H1 (cell line): ENCODE measurements around the gene DUSP10. TPM values are rescaled to one million over a fixed set of nuclear protein-coding genes. Genes with fewer than 3 reads are reported as not detected.

ENCODE experiments used
- CTCF ChIA-PET: fragments of 300-600 bp; sonication (Branson Sonifier 250); formaldehyde crosslinking; loops from one replicate; lab custom pipeline; 2021; ENCODE audit not compliant: partially characterized antibody; lab: Charles Lee
- POLR2A ChIA-PET: fragments of 300-600 bp; sonication (Branson Sonifier 250); formaldehyde crosslinking; loops from one replicate; lab custom pipeline; 2021; ENCODE audit warnings: inconsistent platforms; ENCODE audit not compliant: partially characterized antibody; lab: Charles Lee
- DNase-seq, 2 experiments: peaks; one replicate each; pipeline versions ENCODE4 v3.0.0 to v3.0.0-alpha.2; 2010 to 2022; ENCODE audit warnings: low spot score in 2 of 2, low read depth in 1 of 2, mixed read lengths in 1 of 2
- FAIRE-seq: peaks from 2 replicates; lab custom pipeline; 2011; peaks lifted over from hg19 to GRCh38; lab: Jason Lieb, UNC
- H2AFZ ChIP-seq: 2 replicates; pipeline ENCODE4 v1.8.1; 2012; ENCODE audit warnings: low read length, inconsistent platforms
- H2AK5ac ChIP-seq: 2 replicates; pipeline ENCODE4 v1.6.1; 2013; ENCODE audit warnings: low read depth, low read length
- H2BK120ac ChIP-seq: replicated peaks from 2 replicates; pipeline ENCODE3; 2013; ENCODE audit warnings: low read depth, low read length, inconsistent platforms
- H2BK12ac ChIP-seq: 2 replicates; pipeline ENCODE4 v1.6.1; 2013; ENCODE audit warnings: low read depth, low read length
- H2BK15ac ChIP-seq: 2 replicates; pipeline ENCODE4 v1.6.1; 2013; ENCODE audit warnings: low read length
- H2BK20ac ChIP-seq: 2 replicates; pipeline ENCODE4 v1.6.1; 2013; ENCODE audit warnings: low read length
- H2BK5ac ChIP-seq: 2 replicates; pipeline ENCODE4 v1.6.1; 2013; ENCODE audit warnings: low read depth, low read length
- H3K14ac ChIP-seq: 2 replicates; pipeline ENCODE4 v1.6.1; 2013; ENCODE audit warnings: inconsistent platforms; ENCODE audit not compliant: insufficient read length
- H3K18ac ChIP-seq: 2 replicates; pipeline ENCODE4 v1.6.1; 2013; ENCODE audit warnings: low read length; ENCODE audit errors: extremely low read depth
- H3K23ac ChIP-seq: 2 replicates; pipeline ENCODE4 v1.6.1; 2013; ENCODE audit warnings: inconsistent platforms; ENCODE audit not compliant: insufficient read length
- H3K23me2 ChIP-seq: 2 replicates; pipeline ENCODE4 v1.6.1; 2013; ENCODE audit warnings: low read depth, low read length
- H3K27ac ChIP-seq: 2 replicates; pipeline ENCODE4 v1.6.1; 2011; ENCODE audit warnings: low read depth, low read length, inconsistent platforms
- H3K27me3 ChIP-seq, 4 experiments: replicated peaks in 1 of 4; 1 replicate in 1 of 4; 2 replicates in 3 of 4; pipeline versions ENCODE4 v1.6.1 to v1.8.1; 2011 to 2013; ENCODE audit warnings: low read length in 3 of 4, mild to moderate bottlenecking in 3 of 4, inconsistent platforms in 2 of 4, mixed read lengths in 2 of 4, moderate library complexity in 1 of 4; ENCODE audit not compliant: control insufficient read depth in 3 of 4, insufficient read depth in 3 of 4; ENCODE audit errors: extremely low read depth in 1 of 4
- H3K36me3 ChIP-seq, 4 experiments: 2 replicates each; pipeline versions ENCODE4 v1.6.1 to v1.8.1; 2011 to 2013; ENCODE audit warnings: mild to moderate bottlenecking in 4 of 4, low read length in 3 of 4, moderate library complexity in 2 of 4, control low read depth in 1 of 4, inconsistent platforms in 1 of 4; ENCODE audit not compliant: insufficient read depth in 4 of 4, control insufficient read depth in 2 of 4
- H3K4ac ChIP-seq: replicated peaks from 2 replicates; pipeline ENCODE3; 2013; ENCODE audit warnings: low read length, low read depth, mixed read lengths, inconsistent platforms; ENCODE audit not compliant: insufficient read length
- H3K4me1 ChIP-seq, 4 experiments: replicated peaks in 1 of 4; 1 replicate in 1 of 4; 2 replicates in 3 of 4; pipeline versions ENCODE4 v1.6.1 to v1.8.1; 2011 to 2013; ENCODE audit warnings: low read length in 3 of 4, inconsistent platforms in 2 of 4, mixed read lengths in 1 of 4; ENCODE audit not compliant: insufficient read depth in 4 of 4, control insufficient read depth in 3 of 4
- H3K4me2 ChIP-seq, 2 experiments: 2 replicates each; pipeline versions ENCODE4 v1.6.1 to v1.8.1; 2011 to 2013; ENCODE audit warnings: low read depth in 2 of 2, low read length in 2 of 2, control low read depth in 1 of 2, inconsistent platforms in 1 of 2, mild to moderate bottlenecking in 1 of 2; ENCODE audit not compliant: insufficient read depth in 1 of 2
- H3K4me3 ChIP-seq, 4 experiments: fragments of 200-600, 300-600 bp in 1 of 4; sonication (generic), shearing (Covaris generic), sonication (Bioruptor Twin) in 1 of 4; 2 replicates each; pipeline versions ENCODE4 v1.5.1 to v1.8.1; 2011 to 2016; ENCODE audit warnings: low read length in 4 of 4, low read depth in 3 of 4, control low read depth in 2 of 4, inconsistent platforms in 2 of 4, mild to moderate bottlenecking in 2 of 4, mixed read lengths in 1 of 4, moderate library complexity in 1 of 4; ENCODE audit not compliant: insufficient read depth in 2 of 4; ENCODE audit errors: extremely low read depth in 1 of 4
- H3K56ac ChIP-seq: replicated peaks from 2 replicates; pipeline ENCODE3; 2013; ENCODE audit warnings: low read depth, mild to moderate bottlenecking, mixed read lengths, low read length, inconsistent platforms; ENCODE audit not compliant: insufficient read length
- H3K79me1 ChIP-seq: 2 replicates; pipeline ENCODE4 v1.6.1; 2013; ENCODE audit warnings: low read depth, low read length, control low read depth
- H3K79me2 ChIP-seq, 2 experiments: 2 replicates each; pipeline versions ENCODE4 v1.6.1 to v1.8.1; 2012 to 2013; ENCODE audit warnings: low read length in 2 of 2, mild to moderate bottlenecking in 2 of 2, inconsistent platforms in 1 of 2; ENCODE audit not compliant: insufficient read depth in 2 of 2, control insufficient read depth in 1 of 2
- H3K9ac ChIP-seq, 4 experiments: replicated peaks in 1 of 4; 1 replicate in 1 of 4; 2 replicates in 3 of 4; pipeline versions ENCODE4 v1.6.1 to v1.8.1; 2011 to 2013; ENCODE audit warnings: low read depth in 3 of 4, low read length in 3 of 4, control low read depth in 2 of 4, mild to moderate bottlenecking in 2 of 4, moderate library complexity in 2 of 4, inconsistent platforms in 1 of 4; ENCODE audit errors: extremely low read depth in 1 of 4
- H3K9me3 ChIP-seq, 2 experiments: 2 replicates each; pipeline versions ENCODE4 v1.6.1 to v1.8.1; 2012 to 2013; ENCODE audit warnings: mild to moderate bottlenecking in 2 of 2, moderate library complexity in 2 of 2, control low read depth in 1 of 2, inconsistent platforms in 1 of 2, low read depth in 1 of 2, low read length in 1 of 2, mixed read lengths in 1 of 2; ENCODE audit not compliant: insufficient read depth in 2 of 2
- H4K20me1 ChIP-seq, 2 experiments: replicated peaks in 1 of 2; 2 replicates each; pipeline versions ENCODE3 to v1.8.1; 2011 to 2013; ENCODE audit warnings: inconsistent platforms in 2 of 2, low read length in 2 of 2, mild to moderate bottlenecking in 1 of 2; ENCODE audit not compliant: insufficient read depth in 2 of 2, control insufficient read depth in 1 of 2
- H4K5ac ChIP-seq: 2 replicates; pipeline ENCODE4 v1.6.1; 2013; ENCODE audit warnings: low read length, low read depth, mixed read lengths, inconsistent platforms; ENCODE audit not compliant: insufficient read length
- H4K8ac ChIP-seq: 2 replicates; pipeline ENCODE4 v1.8.0; 2013; ENCODE audit warnings: mild to moderate bottlenecking, moderate library complexity, low read length, inconsistent platforms; ENCODE audit not compliant: insufficient read depth; ENCODE audit errors: extremely low read depth
- H4K91ac ChIP-seq: replicated peaks from 2 replicates; pipeline ENCODE3; 2013; ENCODE audit warnings: low read length, mixed read lengths, inconsistent platforms; ENCODE audit not compliant: insufficient read length
- ATF3 ChIP-seq: IDR thresholded peaks from 2 replicates; pipeline ENCODE4 v1.6.1; 2011; ENCODE audit warnings: low read depth, mild to moderate bottlenecking, low read length; ENCODE audit not compliant: insufficient read depth
- CHD1 ChIP-seq: IDR thresholded peaks from 2 replicates; pipeline ENCODE4 v1.6.1; 2012; ENCODE audit warnings: low read depth, low read length, improper control_type of control experiment
- NANOG ChIP-seq: IDR thresholded peaks from 2 replicates; pipeline ENCODE4 v1.6.1; 2011; ENCODE audit warnings: low read length, low read depth, mild to moderate bottlenecking, inconsistent platforms; ENCODE audit not compliant: insufficient read depth, poor library complexity, severe bottlenecking
- NRF1 ChIP-seq: IDR thresholded peaks from 2 replicates; pipeline ENCODE4 v1.6.1; 2011; ENCODE audit warnings: mild to moderate bottlenecking, low read depth, low read length, improper control_type of control experiment
- POLR2AphosphoS5 ChIP-seq: IDR thresholded peaks from 2 replicates; pipeline ENCODE4 v1.6.1; 2011; ENCODE audit warnings: low read depth, low read length
- POU5F1 ChIP-seq: IDR thresholded peaks from 2 replicates; pipeline ENCODE4 v1.6.1; 2011; ENCODE audit warnings: low read depth, mild to moderate bottlenecking, low read length, moderate library complexity
- RBBP5 ChIP-seq: IDR thresholded peaks from 2 replicates; pipeline ENCODE4 v1.7.1; 2012; ENCODE audit warnings: low read depth, mild to moderate bottlenecking, inconsistent platforms, low read length, moderate library complexity, borderline replicate concordance
- SP1 ChIP-seq: IDR thresholded peaks from 2 replicates; pipeline ENCODE4 v1.6.1; 2011; ENCODE audit warnings: low read depth, low read length
- SRF ChIP-seq: IDR thresholded peaks from 2 replicates; pipeline ENCODE4 v1.6.1; 2011; ENCODE audit warnings: mild to moderate bottlenecking, low read depth, low read length, moderate library complexity
- WGBS, 2 experiments: shearing (Covaris generic) in 1 of 2; methylation state at CpG; one replicate each; pipeline versions ENCODE4 v1.1.6 to v1.1.7; 2013 to 2015; ENCODE audit warnings: low lambda C conversion rate in 2 of 2, mixed read lengths in 2 of 2, inconsistent platforms in 1 of 2, low coverage in 1 of 2, missing lambda C conversion rate in 1 of 2; ENCODE audit not compliant: insufficient replicate concordance in 2 of 2, insufficient coverage in 1 of 2, insufficient read length in 1 of 2; ENCODE audit errors: extremely low coverage in 1 of 2, missing lambda C conversion rate in 1 of 2; 5-methylcytosine and 5-hydroxymethylcytosine counted together
- polyA plus RNA-seq, 7 experiments: library from polyadenylated mRNA; depleted of rRNA in 3 of 7; stranded (reverse) in 5 of 7; unstranded in 2 of 7; fragments of >200 nt in 5 of 7; fragments of 200-250 nt in 2 of 7; gene quantifications; 1 replicate in 5 of 7; 2 replicates in 1 of 7; 4 replicates in 1 of 7; pipeline versions ENCODE4 v1.2.1 to v1.2.3, GENCODE V29; 2011 to 2013; ENCODE audit warnings: missing spikeins in 2 of 7, mixed read lengths in 2 of 7
- total RNA-seq: library from RNA; stranded (reverse); fragmentation: NEBNext Ultra II Directional; extraction: Animal tissue kit (Norgen Biotek cat#: 25700); gene quantifications from 2 replicates; pipeline ENCODE4 v1.2.1, GENCODE V29; 2021

The DUSP10 gene
- total and polyA plus RNA-seq, 2 of the 8 experiments (the other 6 are each of a cell fraction or from before 2014, with no cell fraction given), result 1.2 TPM

DNA sequence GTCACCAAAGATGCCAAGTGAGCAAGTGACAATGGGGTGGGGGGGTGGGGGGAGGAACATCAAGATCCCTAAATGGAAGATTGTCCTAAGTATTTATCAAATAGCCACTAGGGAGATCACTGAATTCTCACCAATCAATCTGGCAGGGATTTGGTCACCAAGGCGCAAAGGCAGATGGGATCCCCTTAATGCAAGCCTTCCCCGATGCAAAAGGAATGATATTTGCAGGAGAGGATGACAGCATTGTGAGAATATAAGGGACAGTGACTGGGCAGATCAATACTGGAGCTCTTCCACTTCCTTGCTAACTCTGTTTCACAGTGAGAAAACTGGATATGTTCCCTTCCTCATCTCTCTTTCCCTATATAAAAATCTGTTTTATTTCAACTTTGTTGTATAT is 40.9 kb downstream of the DUSP10 start:
- Histone ChIP-seq H3K4me1 (no peaks in the 10 kb centered on the region), H4K8ac (no peak overlapping the region), H2AK5ac (no peak overlapping the region), H2BK15ac (no peak overlapping the region), H3K23ac (no peak overlapping the region), H3K36me3 (peaks cover 0 to 2% (median 0%) of the 10 kb centered on the region in 4 experiments; a peak in 1 of 8 replicates), H4K5ac (no peak overlapping the region), H3K9ac (no peak overlapping the region), H2BK5ac (no peak overlapping the region), H2BK12ac (no peak overlapping the region), H2BK120ac (no peak overlapping the region), H3K79me1 (no peaks in the 10 kb centered on the region), H3K4me2 (no peak overlapping the region), H2AFZ (no peak overlapping the region), H3K4me3 (no peak overlapping the region), H2BK20ac (no peak overlapping the region), H3K18ac (no peak overlapping the region), H3K23me2 (no peaks in the 10 kb centered on the region), H3K27me3 (no peaks in the 10 kb centered on the region), H3K79me2 (no peaks in the 10 kb centered on the region), H3K14ac (no peak overlapping the region), H3K9me3 (no peaks in the 10 kb centered on the region), H4K91ac (no peak overlapping the region), H3K4ac (no peak overlapping the region), H4K20me1 (no peaks in the 10 kb centered on the region), H3K56ac (no peak overlapping the region), H3K27ac (no peak overlapping the region)
- ChIA-PET CTCF (interaction anchor here (0.6 to 0.7 kb wide), 4 partner anchors 17 to 542 kb away, joined by 3 to 5 read pairs (median 4); no protein-coding TSS in a partner anchor), POLR2A (no interaction called here)
- DNase-seq, result no peak
- 63% methylated on average over 2 of the region's 2 CpGs; no CpG with 5 or more reads in 1 of the 2 experiments for WGBS, 2 experiments
- FAIRE-seq, result no peak
- TF ChIP-seq ATF3 (no peak), POU5F1 (no peak), NANOG (no peak), SP1 (no peak), RBBP5 (no peak), CHD1 (no peak), SRF (no peak), NRF1 (no peak), POLR2AphosphoS5 (no peak)
